Gastroesophageal sphincter (tissue), 4 donors: ENCODE measurements around the gene ITPR2. TPM values are rescaled to one million over a fixed set of nuclear protein-coding genes. Genes with fewer than 3 reads are reported as not detected.

Experiments used
- ATAC-seq: fragments of 150-250 bp; one replicate; pipeline ENCODE4 v1.9.1; 2016; ENCODE audit warnings: mild to moderate bottlenecking, moderate library complexity
- H3K27ac ChIP-seq, 4 donors: fragments of 200-600 bp; sonication (generic) in 3 of 4; 1 replicate in 3 of 4; 2 replicates in 1 of 4; pipeline ENCODE4 v1.5.1; 2016 to 2019
- H3K27me3 ChIP-seq: fragments of 200-600 bp; sonication (generic); one replicate; pipeline ENCODE4 v1.5.1; 2019
- H3K36me3 ChIP-seq, 2 donors: fragments of 200-600 bp; sonication (generic); one replicate each; pipeline ENCODE4 v1.5.1; 2019; ENCODE audit warnings: control low read depth in 1 of 2
- H3K4me1 ChIP-seq, 3 donors: fragments of 200-600 bp; sonication (generic); 1 replicate in 2 of 3; 2 replicates in 1 of 3; pipeline ENCODE4 v1.5.1; 2016 to 2019; ENCODE audit warnings: control low read depth in 2 of 3
- H3K4me3 ChIP-seq, 2 donors: fragments of 200-600 bp; sonication (generic); one replicate each; pipeline ENCODE4 v1.5.1; 2019; ENCODE audit warnings: mild to moderate bottlenecking in 1 of 2, moderate library complexity in 1 of 2
- H3K9me3 ChIP-seq, 3 donors: fragments of 200-600 bp; sonication (generic); one replicate each; pipeline ENCODE4 v1.5.1; 2017 to 2019; ENCODE audit warnings: control low read depth in 2 of 3
- EP300 ChIP-seq: sonication (generic); formaldehyde crosslinking; IDR thresholded peaks from one replicate; pipeline ENCODE4 v1.6.1; 2017; ENCODE audit warnings: antibody characterized with exemption, mild to moderate bottlenecking
- POLR2A ChIP-seq, 2 donors: fragments of 450-650 bp; IDR thresholded peaks; one replicate each; pipeline ENCODE4 v1.6.1; 2017; ENCODE audit warnings: antibody characterized with exemption in 2 of 2, mild to moderate bottlenecking in 2 of 2, moderate library complexity in 1 of 2
- POLR2AphosphoS5 ChIP-seq: sonication (generic); formaldehyde crosslinking; IDR thresholded peaks from one replicate; pipeline ENCODE4 v1.6.1; 2017; ENCODE audit warnings: antibody characterized with exemption
- WGBS, 2 donors: methylation state at CpG; one replicate each; pipeline ENCODE4 v1.1.5; 2018; ENCODE audit warnings: low coverage in 1 of 2; 5-methylcytosine and 5-hydroxymethylcytosine counted together
- total RNA-seq, 4 donors: library from RNA; depleted of rRNA; stranded (reverse); fragments of >200 nt; gene quantifications; one replicate each; pipeline ENCODE4 v1.1.0, GENCODE V29; 2016
- TF ChIP-seq, protein P1 (sequence below), 4 experiments: fragments of 200-600 bp in 2 of 4; fragments of 450-650 bp in 2 of 4; sonication (generic) in 1 of 4; IDR thresholded peaks; one replicate each; pipeline ENCODE4 v1.5.1; 2017 to 2019; ENCODE audit warnings: antibody characterized with exemption in 4 of 4, mild to moderate bottlenecking in 2 of 4, moderate library complexity in 2 of 4

Gene ITPR2
- total RNA-seq, 4 donors from 2014 or later: 30.8 to 63.0 (median 44.4) TPM

DNA sequence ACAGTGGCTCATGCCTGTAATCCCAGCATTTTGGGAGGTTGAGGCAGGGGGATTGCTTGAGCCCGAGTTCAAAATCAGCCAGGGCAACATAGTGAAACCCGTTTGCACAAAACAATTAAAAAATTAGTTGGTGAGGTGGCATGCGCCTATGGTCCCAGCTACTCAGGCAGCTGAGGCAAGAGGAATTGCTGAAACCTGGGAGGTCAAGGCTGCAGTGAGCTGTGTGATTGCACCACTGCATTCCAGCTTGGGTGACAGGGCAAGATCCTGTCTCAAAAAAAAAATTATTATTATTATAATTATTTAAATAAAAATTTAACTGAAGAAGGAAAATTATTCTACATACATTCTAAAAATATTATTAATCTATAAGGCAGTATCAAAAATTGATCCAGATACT is 164.1 kb downstream of the ITPR2 start:
- H3K9me3 ChIP-seq: no peaks in the 10 kb centered on the region
- TF ChIP-seq EP300 (no peak), POLR2AphosphoS5 (no peak), POLR2A (IDR thresholded peaks at IDR 0.05) (no peak)
- TF ChIP-seq, protein P1, sequence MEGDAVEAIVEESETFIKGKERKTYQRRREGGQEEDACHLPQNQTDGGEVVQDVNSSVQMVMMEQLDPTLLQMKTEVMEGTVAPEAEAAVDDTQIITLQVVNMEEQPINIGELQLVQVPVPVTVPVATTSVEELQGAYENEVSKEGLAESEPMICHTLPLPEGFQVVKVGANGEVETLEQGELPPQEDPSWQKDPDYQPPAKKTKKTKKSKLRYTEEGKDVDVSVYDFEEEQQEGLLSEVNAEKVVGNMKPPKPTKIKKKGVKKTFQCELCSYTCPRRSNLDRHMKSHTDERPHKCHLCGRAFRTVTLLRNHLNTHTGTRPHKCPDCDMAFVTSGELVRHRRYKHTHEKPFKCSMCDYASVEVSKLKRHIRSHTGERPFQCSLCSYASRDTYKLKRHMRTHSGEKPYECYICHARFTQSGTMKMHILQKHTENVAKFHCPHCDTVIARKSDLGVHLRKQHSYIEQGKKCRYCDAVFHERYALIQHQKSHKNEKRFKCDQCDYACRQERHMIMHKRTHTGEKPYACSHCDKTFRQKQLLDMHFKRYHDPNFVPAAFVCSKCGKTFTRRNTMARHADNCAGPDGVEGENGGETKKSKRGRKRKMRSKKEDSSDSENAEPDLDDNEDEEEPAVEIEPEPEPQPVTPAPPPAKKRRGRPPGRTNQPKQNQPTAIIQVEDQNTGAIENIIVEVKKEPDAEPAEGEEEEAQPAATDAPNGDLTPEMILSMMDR (IDR thresholded peaks at IDR 0.05): no peak
- H3K4me3 ChIP-seq: no peak overlapping the region
- H3K27ac ChIP-seq: no peak overlapping the region
- WGBS, 2 donors: 44 to 96% methylated on average over 2 to 3 of the region's 3 CpGs
- peaks cover 0 to 14% of the 10 kb centered on the region in 2 donors for H3K36me3 ChIP-seq
- no peaks in the 10 kb centered on the region for H3K27me3 ChIP-seq
- no peak for ATAC-seq
- no peaks in the 10 kb centered on the region for H3K4me1 ChIP-seq

DNA sequence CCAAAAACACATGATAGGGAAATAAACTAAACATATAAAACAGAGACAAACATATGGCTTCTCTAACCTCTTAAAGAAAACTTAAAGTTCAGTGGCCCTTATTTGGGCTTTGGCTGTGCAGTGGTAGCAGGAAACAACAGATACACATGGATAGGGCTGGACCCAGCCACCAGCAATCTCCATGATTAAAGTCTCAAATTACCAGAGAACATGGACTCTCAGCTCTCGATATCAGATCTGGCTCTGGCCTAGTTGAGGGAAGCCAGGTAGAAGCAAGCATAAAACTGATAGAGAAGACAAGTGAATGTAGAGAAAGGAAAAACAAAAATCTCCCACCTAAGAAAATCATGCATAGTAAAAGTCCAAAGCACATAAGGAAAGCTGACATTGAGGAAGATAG is 164.8 kb downstream of the ITPR2 start:
- TF ChIP-seq EP300: no peak
- TF ChIP-seq, protein P1 (IDR thresholded peaks at IDR 0.05): no peak
- no peak for TF ChIP-seq POLR2A (IDR thresholded peaks at IDR 0.05)
- no peak for TF ChIP-seq POLR2AphosphoS5
- peaks cover 0 to 19% of the 10 kb centered on the region in 2 donors for H3K36me3 ChIP-seq
- no peak overlapping the region for H3K4me3 ChIP-seq
- no peaks in the 10 kb centered on the region for H3K9me3 ChIP-seq
- no peaks in the 10 kb centered on the region for H3K4me1 ChIP-seq
- no peak overlapping the region for H3K27ac ChIP-seq
- no peak for ATAC-seq
- WGBS, 2 donors: 75 to 89% methylated on average over 1 of the region's 1 CpG
- H3K27me3 ChIP-seq: no peaks in the 10 kb centered on the region

DNA sequence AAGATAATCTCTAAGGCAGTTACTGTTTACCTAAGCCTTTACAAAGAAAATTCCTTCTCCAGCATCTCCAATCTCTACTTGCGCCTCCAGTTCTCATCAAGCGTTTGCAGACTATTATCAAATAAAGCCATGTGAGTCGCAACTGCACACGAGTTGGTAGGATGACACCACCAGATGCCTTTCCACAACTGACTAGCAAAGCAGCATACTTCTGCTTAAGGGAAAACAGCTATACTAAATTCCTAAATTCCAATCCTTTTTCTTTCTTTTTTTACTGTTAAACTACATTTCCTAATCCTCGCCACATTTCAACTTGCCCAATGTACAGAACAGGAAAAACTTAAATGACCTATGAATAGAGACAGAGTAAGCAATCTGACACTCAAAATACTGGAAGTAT is 166.7 kb downstream of the ITPR2 start:
- H3K4me1 ChIP-seq: no peaks in the 10 kb centered on the region
- ATAC-seq: no peak
- H3K4me3 ChIP-seq: no peak overlapping the region
- no peaks in the 10 kb centered on the region for H3K9me3 ChIP-seq
- 86 to 88% methylated on average over 5 of the region's 5 CpGs for WGBS, 2 donors
- no peaks in the 10 kb centered on the region for H3K27me3 ChIP-seq
- H3K36me3 ChIP-seq: peaks cover 0 to 26% of the 10 kb centered on the region in 2 donors
- H3K27ac ChIP-seq: no peak overlapping the region
- TF ChIP-seq POLR2AphosphoS5 (no peak), POLR2A (IDR thresholded peaks at IDR 0.05) (no peak), EP300 (no peak)
- TF ChIP-seq, protein P1 (IDR thresholded peaks at IDR 0.05): no peak

DNA sequence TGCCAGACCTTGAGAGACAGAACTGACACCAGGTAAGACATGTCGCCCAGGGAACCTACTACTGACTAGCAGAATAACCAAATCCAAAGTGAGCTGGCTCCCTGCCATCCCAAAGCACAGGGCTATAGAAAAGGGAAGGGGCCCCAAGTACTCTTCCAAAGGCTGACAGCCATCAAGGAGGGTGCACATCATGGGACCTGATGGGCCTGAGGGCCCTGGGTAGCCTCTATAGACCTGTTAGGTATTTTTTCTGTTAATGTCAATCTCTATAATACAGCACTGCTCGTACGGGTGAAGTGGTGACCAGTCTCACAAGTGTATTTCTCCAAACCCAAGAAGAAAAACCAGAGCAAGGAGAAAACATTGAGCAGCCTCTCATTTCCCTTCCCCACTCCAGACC is 171.6 kb downstream of the ITPR2 start:
- TF ChIP-seq, protein P1 (IDR thresholded peaks at IDR 0.05): no peak
- no peak for TF ChIP-seq EP300
- no peak for TF ChIP-seq POLR2A (IDR thresholded peaks at IDR 0.05)
- H3K9me3 ChIP-seq: no peaks in the 10 kb centered on the region
- H3K27me3 ChIP-seq: no peaks in the 10 kb centered on the region
- peaks cover 0 to 16% (median 0%) of the 10 kb centered on the region in 3 donors for H3K4me1 ChIP-seq
- H3K4me3 ChIP-seq: no peak overlapping the region
- 80 to 100% methylated on average over 2 of the region's 3 CpGs for WGBS, 2 donors
- H3K36me3 ChIP-seq: peaks cover 0 to 31% of the 10 kb centered on the region in 2 donors
- H3K27ac ChIP-seq: no peak overlapping the region
- no peak for ATAC-seq

DNA sequence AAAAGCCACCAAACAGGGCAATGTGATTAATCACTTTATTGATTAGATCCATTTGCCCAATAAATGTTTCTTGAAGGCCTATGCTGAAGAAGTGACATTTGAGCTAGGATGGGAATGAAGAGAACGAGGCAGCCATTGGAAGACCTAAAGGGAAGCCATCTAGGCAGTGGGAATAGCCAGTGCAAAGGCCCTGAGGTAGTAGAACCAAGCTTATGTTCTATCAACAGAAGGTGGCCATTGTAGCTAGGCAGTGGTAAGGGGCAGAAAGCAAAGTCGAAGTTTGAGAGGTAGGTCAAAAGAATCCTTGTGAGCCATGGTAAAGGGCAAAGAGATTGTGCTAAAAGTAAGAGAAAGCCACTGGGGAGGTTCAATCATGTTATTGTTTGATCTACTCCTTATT is 173.1 kb downstream of the ITPR2 start:
- no peaks in the 10 kb centered on the region for H3K27me3 ChIP-seq
- H3K9me3 ChIP-seq: no peaks in the 10 kb centered on the region
- ATAC-seq: no peak
- H3K36me3 ChIP-seq: peaks cover 0 to 38% of the 10 kb centered on the region in 2 donors
- H3K4me3 ChIP-seq: no peak overlapping the region
- no peak for TF ChIP-seq POLR2AphosphoS5
- no peak for TF ChIP-seq POLR2A (IDR thresholded peaks at IDR 0.05)
- TF ChIP-seq, protein P1 (IDR thresholded peaks at IDR 0.05): no peak
- TF ChIP-seq EP300: no peak
- H3K4me1 ChIP-seq: peaks cover 0 to 16% (median 0%) of the 10 kb centered on the region in 3 donors
- WGBS, 2 donors: 42 to 100% methylated on average over 2 of the region's 2 CpGs
- no peak overlapping the region for H3K27ac ChIP-seq
